SK-N-SH (cell line): ENCODE data around the gene PMP22.

ENCODE experiments used
- CTCF ChIP-seq: fragments of 200-600 bp; sonication (generic); IDR thresholded peaks from 2 replicates; pipeline ENCODE4 v1.6.1; 2017; ENCODE audit warnings: antibody characterized with exemption, mild to moderate bottlenecking, moderate library complexity
- ELF1 ChIP-seq: IDR thresholded peaks from 2 replicates; pipeline ENCODE4 v1.4.0; 2012

GRCh38 chr17:15278380-15278779 is 13.3 kb upstream of the PMP22 start:
- TF ChIP-seq ELF1 (no peak), CTCF (no peak)
